Nephron (organoid): ENCODE results near the gene LGALS8.

Source experiments
- H3K27ac Mint-ChIP-seq, 3 experiments: 2 replicates each; pipeline ENCODE4 v1.8.0; 2020; ENCODE audit warnings: mixed read lengths in 3 of 3, mild to moderate bottlenecking in 2 of 3, moderate library complexity in 1 of 3
- H3K27me3 Mint-ChIP-seq: 2 replicates; pipeline ENCODE4 v1.8.0; 2021; ENCODE audit warnings: low read depth, mild to moderate bottlenecking, moderate library complexity, mixed read lengths
- H3K36me3 Mint-ChIP-seq: 2 replicates; pipeline ENCODE4 v1.8.0; 2020; ENCODE audit warnings: low read depth, mixed read lengths
- H3K4me1 Mint-ChIP-seq: 2 replicates; pipeline ENCODE4 v1.8.0; 2020; ENCODE audit warnings: mixed read lengths
- H3K4me3 Mint-ChIP-seq, 3 experiments: 2 replicates each; pipeline ENCODE4 v1.8.0; 2020; ENCODE audit warnings: mild to moderate bottlenecking in 3 of 3, mixed read lengths in 3 of 3, moderate library complexity in 2 of 3
- H3K9me3 Mint-ChIP-seq: 2 replicates; pipeline ENCODE4 v1.8.0; 2020; ENCODE audit warnings: mixed read lengths
- TF ChIP-seq, protein P1 (sequence below), 3 experiments: fragments of 200-600 bp; sonication (generic); IDR thresholded peaks; one replicate each; pipeline ENCODE4 v1.5.0; 2021; ENCODE audit warnings: antibody characterized with exemption in 3 of 3; ENCODE audit not compliant: unreplicated experiment in 3 of 3

Gene LGALS8

DNA sequence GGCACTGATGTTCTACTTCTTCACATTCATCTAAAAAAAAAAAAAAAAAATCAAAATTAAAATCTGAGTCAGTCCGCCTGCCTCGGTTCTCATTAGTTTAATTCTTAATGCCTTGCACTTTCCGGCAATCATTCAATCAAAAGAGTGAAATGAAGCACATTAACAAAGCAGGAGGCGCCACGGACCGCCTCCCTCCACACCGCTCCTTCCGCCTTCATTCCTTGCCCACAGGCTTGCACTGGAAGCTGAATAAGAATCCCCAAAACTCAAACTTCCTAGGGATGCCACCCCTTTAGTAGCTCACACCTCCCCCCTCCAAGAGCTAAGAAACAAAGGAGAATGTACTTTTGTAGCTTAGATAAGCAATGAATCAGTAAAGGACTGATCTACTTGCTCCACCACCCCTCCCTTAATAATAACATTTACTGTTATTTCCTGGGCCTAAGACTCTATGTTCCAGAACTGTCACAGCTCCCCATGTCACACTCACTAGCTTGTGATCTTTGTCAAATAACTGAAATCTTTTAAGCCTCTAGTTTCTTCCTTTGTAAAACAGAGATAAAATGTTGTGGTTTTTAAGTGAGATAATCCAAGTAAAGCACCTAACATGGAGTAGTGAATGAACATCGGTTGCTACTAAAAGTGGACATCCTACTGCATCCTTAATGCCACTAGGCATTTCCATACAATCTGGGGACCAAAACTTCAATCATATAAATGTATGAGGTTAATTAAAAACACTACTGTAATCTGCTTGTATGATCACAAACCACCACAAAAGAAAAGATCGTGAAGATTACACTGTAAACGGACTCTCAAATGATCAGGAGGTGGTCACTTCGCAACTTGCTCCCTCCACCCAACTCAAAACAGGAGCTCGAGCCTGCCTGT lies 27.4 kb downstream of the LGALS8 start:
- H3K9me3 Mint-ChIP-seq: no peaks in the 10 kb centered on the region
- H3K27ac Mint-ChIP-seq: no peak overlapping the region
- H3K4me3 Mint-ChIP-seq: no peak overlapping the region
- H3K27me3 Mint-ChIP-seq: no peaks in the 10 kb centered on the region
- peaks cover 85% of the 10 kb centered on the region for H3K36me3 Mint-ChIP-seq
- H3K4me1 Mint-ChIP-seq: no peaks in the 10 kb centered on the region
- TF ChIP-seq, protein P1, sequence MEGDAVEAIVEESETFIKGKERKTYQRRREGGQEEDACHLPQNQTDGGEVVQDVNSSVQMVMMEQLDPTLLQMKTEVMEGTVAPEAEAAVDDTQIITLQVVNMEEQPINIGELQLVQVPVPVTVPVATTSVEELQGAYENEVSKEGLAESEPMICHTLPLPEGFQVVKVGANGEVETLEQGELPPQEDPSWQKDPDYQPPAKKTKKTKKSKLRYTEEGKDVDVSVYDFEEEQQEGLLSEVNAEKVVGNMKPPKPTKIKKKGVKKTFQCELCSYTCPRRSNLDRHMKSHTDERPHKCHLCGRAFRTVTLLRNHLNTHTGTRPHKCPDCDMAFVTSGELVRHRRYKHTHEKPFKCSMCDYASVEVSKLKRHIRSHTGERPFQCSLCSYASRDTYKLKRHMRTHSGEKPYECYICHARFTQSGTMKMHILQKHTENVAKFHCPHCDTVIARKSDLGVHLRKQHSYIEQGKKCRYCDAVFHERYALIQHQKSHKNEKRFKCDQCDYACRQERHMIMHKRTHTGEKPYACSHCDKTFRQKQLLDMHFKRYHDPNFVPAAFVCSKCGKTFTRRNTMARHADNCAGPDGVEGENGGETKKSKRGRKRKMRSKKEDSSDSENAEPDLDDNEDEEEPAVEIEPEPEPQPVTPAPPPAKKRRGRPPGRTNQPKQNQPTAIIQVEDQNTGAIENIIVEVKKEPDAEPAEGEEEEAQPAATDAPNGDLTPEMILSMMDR (IDR thresholded peaks at IDR 0.05; ENCODE audit: unreplicated experiment in 3 of 3): no peak

DNA sequence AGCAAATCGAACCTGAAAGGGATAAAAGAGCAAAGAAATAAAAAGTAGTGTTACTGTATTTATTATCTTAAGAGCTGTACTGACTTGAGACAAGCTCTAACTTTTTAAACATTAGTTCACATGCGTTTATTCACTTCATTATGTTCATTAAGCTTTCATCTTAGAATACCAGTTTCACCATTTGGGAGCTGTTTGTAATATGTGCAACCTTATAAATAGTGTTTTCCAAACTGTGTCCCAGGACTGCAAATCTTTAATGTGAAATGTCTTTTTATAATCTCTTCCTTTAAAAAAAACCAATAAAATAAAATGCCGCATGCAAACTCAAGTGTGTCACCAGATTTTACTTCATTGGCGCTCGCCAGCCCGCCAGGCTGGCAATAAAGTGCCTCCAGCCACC lies 28.3 kb downstream of the LGALS8 start:
- H3K36me3 Mint-ChIP-seq: peaks cover 85% of the 10 kb centered on the region
- H3K27me3 Mint-ChIP-seq: no peaks in the 10 kb centered on the region
- H3K9me3 Mint-ChIP-seq: no peaks in the 10 kb centered on the region
- H3K4me1 Mint-ChIP-seq: no peaks in the 10 kb centered on the region
- H3K4me3 Mint-ChIP-seq: no peak overlapping the region
- TF ChIP-seq, protein P1 (IDR thresholded peaks at IDR 0.05; ENCODE audit: unreplicated experiment in 3 of 3): no peak
- no peak overlapping the region for H3K27ac Mint-ChIP-seq

DNA sequence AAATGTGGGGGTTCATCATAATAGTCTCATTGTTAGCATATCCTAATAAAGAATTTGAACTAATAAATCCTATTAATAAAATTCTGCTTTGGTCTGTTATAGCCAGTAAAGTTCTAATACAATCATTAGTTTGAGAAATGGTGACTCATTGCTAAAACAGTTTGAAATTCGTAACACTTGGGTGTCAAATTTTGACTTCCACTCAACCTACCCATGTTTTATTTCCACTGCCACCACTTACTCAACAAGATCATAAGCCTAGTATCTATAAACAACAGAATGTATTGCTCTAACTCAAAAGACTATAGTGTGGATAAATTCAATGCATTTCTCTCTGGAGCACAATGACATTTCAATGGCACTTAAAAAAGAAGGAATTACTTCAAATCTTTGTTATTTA lies 29.1 kb downstream of the LGALS8 start:
- TF ChIP-seq, protein P1 (IDR thresholded peaks at IDR 0.05; ENCODE audit: unreplicated experiment in 3 of 3): no peak
- H3K4me3 Mint-ChIP-seq: no peak overlapping the region
- no peaks in the 10 kb centered on the region for H3K27me3 Mint-ChIP-seq
- H3K36me3 Mint-ChIP-seq: peaks cover 80% of the 10 kb centered on the region
- H3K4me1 Mint-ChIP-seq: no peaks in the 10 kb centered on the region
- H3K27ac Mint-ChIP-seq: no peak overlapping the region
- no peaks in the 10 kb centered on the region for H3K9me3 Mint-ChIP-seq

DNA sequence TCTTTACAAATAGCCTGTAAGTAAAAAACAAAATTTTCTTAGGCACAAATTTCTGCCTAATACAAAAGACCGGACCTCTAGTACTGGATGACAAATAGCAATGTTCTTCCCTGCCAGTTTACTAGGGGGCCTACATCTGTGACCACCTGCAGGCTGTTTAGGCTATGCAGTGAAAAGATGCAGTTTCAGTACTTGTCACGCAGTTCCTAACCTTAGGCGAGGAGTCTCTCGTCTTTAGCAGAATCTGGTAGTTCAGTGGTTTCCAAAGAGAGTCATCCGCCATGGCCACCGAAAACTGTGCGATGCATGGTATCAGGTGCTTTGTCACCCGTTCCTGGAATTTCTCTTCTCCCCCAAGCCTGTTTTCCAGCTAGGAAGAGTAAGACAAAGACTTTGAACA lies 29.6 kb downstream of the LGALS8 start:
- Mint-ChIP-seq H3K9me3 (no peaks in the 10 kb centered on the region), H3K4me3 (no peak overlapping the region)

DNA sequence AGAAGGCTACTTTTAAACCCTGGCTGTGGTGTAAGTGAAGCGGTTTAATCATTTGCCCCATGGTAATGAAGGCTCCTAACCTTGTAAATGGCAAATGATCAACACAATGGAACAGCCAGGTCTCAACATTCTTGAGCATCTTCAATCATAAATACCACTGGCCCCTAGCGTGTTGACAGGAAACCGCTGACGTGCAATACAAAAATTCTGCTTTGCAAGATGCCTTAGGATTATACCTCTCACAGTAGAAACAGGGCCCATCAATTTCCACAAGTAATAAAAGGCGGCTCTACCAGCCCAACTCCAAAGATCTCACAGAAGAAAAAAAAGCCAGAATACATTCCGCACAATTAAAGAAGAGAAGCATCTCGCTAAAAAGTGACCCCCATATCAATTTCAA lies 32.8 kb downstream of the LGALS8 start:
- Mint-ChIP-seq H3K4me3 (no peak overlapping the region), H3K27me3 (no peaks in the 10 kb centered on the region), H3K27ac (no peak overlapping the region), H3K36me3 (peaks cover 76% of the 10 kb centered on the region), H3K9me3 (no peaks in the 10 kb centered on the region), H3K4me1 (no peaks in the 10 kb centered on the region)
- TF ChIP-seq, protein P1 (IDR thresholded peaks at IDR 0.05; ENCODE audit: unreplicated experiment in 3 of 3): no peak

More for the DNA sequence above, 29.6 kb downstream of the LGALS8 start:
- H3K36me3 Mint-ChIP-seq: peaks cover 80% of the 10 kb centered on the region
- H3K27ac Mint-ChIP-seq: no peak overlapping the region
- H3K4me1 Mint-ChIP-seq: no peaks in the 10 kb centered on the region
- TF ChIP-seq, protein P1 (IDR thresholded peaks at IDR 0.05; ENCODE audit: unreplicated experiment in 3 of 3): no peak
- no peaks in the 10 kb centered on the region for H3K27me3 Mint-ChIP-seq

DNA sequence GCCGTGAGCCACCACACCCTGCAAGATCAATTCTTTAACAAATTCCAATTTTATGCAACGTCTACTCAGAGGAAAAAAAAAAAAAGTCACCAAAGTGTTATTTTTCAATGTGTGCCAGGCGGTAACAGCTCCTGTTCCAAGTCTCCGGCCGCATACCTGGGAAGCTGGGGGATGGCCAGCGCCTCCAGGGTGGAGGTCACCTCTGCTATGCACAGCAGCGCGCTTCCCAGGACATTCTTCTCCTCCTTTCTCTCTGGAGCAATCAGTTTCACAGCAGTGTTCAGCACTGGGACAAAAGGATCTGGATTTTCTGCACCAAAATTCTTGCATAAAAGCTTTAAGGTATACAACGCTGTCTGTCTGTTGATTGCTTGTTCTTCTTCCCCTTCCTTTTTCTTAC lies 34.3 kb downstream of the LGALS8 start:
- no peak overlapping the region for H3K27ac Mint-ChIP-seq
- no peak overlapping the region for H3K4me3 Mint-ChIP-seq
- no peaks in the 10 kb centered on the region for H3K27me3 Mint-ChIP-seq
- H3K36me3 Mint-ChIP-seq: peaks cover 76% of the 10 kb centered on the region
- TF ChIP-seq, protein P1 (IDR thresholded peaks at IDR 0.05; ENCODE audit: unreplicated experiment in 3 of 3): no peak
- no peaks in the 10 kb centered on the region for H3K4me1 Mint-ChIP-seq
- H3K9me3 Mint-ChIP-seq: no peaks in the 10 kb centered on the region
